Adrenal gland (tissue), 12 donors: ENCODE measurements around the gene ADD3. TPM values are rescaled to one million over a fixed set of nuclear protein-coding genes. Genes with fewer than 3 reads are reported as not detected.

Experiments
- DNase-seq, 7 donors: peaks; one replicate each; pipeline ENCODE4 v3.0.0-alpha.2; 2019 to 2020
- H3K27ac ChIP-seq, 5 donors: fragments of 200-600 bp; sonication (generic) in 4 of 5; 1 replicate in 3 of 5; 2 replicates in 2 of 5; pipeline versions ENCODE4 v1.5.1 to v1.8.0; 2016 to 2020; ENCODE audit warnings: mild to moderate bottlenecking in 1 of 5
- H3K27me3 ChIP-seq: fragments of 200-600 bp; 2 replicates; pipeline ENCODE4 v1.8.0; 2021
- H3K36me3 ChIP-seq, 2 donors: fragments of 200-600 bp; replicated peaks in 1 of 2; 1 replicate in 1 of 2; 2 replicates in 1 of 2; pipeline versions ENCODE4 v1.5.1 to v1.8.0; 2018 to 2022
- H3K4me1 ChIP-seq, 2 donors: fragments of 200-600 bp; replicated peaks in 1 of 2; 1 replicate in 1 of 2; 2 replicates in 1 of 2; pipeline versions ENCODE4 v1.5.1 to v1.8.0; 2018 to 2021
- H3K4me3 ChIP-seq, 4 donors: fragments of 200-600 bp; sonication (generic) in 3 of 4; one replicate each; pipeline ENCODE4 v1.5.1; 2016 to 2018
- H3K9me3 ChIP-seq, 3 donors: fragments of 200-600 bp; sonication (generic) in 1 of 3; replicated peaks in 1 of 3; 1 replicate in 2 of 3; 2 replicates in 1 of 3; pipeline versions ENCODE4 v1.5.1 to v1.8.0; 2016 to 2021
- POLR2A ChIP-seq, 2 donors: fragments of 450-650 bp; IDR thresholded peaks; one replicate each; pipeline ENCODE4 v1.6.1; 2017; ENCODE audit warnings: antibody characterized with exemption in 2 of 2, mild to moderate bottlenecking in 2 of 2, moderate library complexity in 1 of 2
- WGBS, 4 donors: extraction: QIAGEN DNeasy Blood & Tissue Kit in 2 of 4; methylation state at CpG; one replicate each; pipeline versions ENCODE4 v1.1.5 to v1.1.7; 2013 to 2017; 5-methylcytosine and 5-hydroxymethylcytosine counted together
- intact Hi-C, 2 donors: fragments of 100-400 bp; cut with DNase I; formaldehyde crosslinking; loops; one replicate each; pipeline versions ENCODE4 v1.14.1 to v1.15.0; 2022 to 2023
- polyA plus RNA-seq, 3 donors: library from polyadenylated mRNA; stranded (reverse); fragments of 200-250 nt in 2 of 3; fragments of 350-450 nt in 1 of 3; fragmentation: Illumina TruSeq in 1 of 3; extraction: RNeasy Lipid Tissue Mini Kit (QIAGEN cat#74804) in 1 of 3; gene quantifications; one replicate each; pipeline ENCODE4 v1.2.3, GENCODE V29; 2013 to 2014
- total RNA-seq, 9 donors: library from RNA; depleted of rRNA in 4 of 9; stranded (reverse); fragments of >200 nt in 4 of 9; fragments of 120-200 nt in 1 of 9; fragmentation: NEBNext Ultra II Directional in 1 of 9; extraction: Animal tissue kit (Norgen Biotek cat#: 25700) in 1 of 9; gene quantifications; one replicate each; pipeline versions ENCODE4 v1.1.0 to v1.2.4, GENCODE V29; 2013 to 2023
- TF ChIP-seq, protein P1 (sequence below), 6 experiments: fragments of 450-650 bp in 4 of 6; fragments of 200-600 bp in 2 of 6; sonication (generic) in 1 of 6; IDR thresholded peaks; 1 replicate in 5 of 6; 2 replicates in 1 of 6; pipeline versions ENCODE4 v1.5.1 to v1.8.0; 2016 to 2021; ENCODE audit warnings: antibody characterized with exemption in 6 of 6, mild to moderate bottlenecking in 2 of 6, moderate library complexity in 1 of 6
- donor health status: healthy with polysubstance abuse.
- donor health status: Bipolar disorder and iron deficiency.
- donor health status: DM: yes; HTN: yes; CAD: no.
- donor health status: DM: no; HTN: no; CAD: no.
- donor health status: DM: no; HTN: no; CAD: no.
- donor health status: DM: yes; HTN: yes; CAD: no.

The ADD3 gene
- total and polyA plus RNA-seq, 12 donors: 15.6 to 122 (median 43.4) TPM

DNA sequence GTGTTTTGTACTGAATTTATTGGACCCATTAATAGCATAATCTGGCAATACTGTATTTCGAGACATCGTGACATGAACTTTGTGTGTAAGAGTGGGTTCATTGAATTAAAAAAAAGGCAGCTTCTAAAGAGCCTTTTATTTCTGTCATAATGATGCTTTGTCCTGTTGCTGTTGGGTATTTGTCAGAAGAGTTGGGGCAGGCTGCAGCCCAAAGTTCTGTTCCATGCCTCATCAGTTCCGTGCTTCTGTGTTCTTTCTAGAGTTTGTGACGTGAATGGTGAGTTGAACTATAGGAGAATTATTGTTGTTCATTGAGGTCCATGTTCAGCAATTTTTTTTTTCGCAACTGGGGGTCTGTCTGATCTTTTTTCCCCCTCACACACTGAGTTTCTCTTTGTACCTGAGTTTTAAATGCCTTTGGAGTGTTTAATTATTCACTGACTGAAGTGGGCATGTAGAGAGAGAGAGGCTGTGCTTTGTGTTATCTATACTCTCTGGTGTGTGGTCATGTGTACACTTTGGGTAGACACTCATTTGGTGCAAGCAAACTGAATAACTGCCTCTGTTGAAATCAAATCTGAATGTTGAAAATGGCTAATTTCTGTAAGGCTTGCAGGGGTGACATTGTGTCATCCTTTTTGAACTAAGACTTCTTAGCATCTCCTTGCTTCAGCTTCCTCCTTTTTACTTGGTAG lies 69.8 kb downstream of the ADD3 start:
- H3K4me1 ChIP-seq: peaks cover 18 to 58% of the 10 kb centered on the region in 2 donors
- intact Hi-C loops: loop anchor here in 1 of 2 donors (10.0 kb wide), 1 partner anchor 63 kb away; no protein-coding TSS in a partner anchor

DNA sequence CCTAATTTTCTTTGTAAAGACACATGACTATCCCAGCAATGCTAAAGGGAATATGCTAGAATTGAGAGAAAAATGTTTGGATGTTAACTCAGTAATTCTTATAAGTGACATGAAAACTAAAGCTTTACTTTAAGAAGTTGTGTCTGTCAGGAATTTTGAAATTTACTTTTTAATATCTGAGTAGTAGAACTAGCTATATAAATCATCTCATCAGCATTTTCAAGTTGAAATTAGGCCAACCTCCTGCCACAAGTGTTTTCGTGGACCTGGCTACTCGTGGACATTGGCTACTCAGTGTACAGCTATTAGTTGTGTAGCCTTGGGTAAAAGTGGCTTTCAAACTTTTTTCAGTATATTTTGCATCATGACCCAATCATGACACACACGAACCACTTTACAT lies 70.5 kb downstream of the ADD3 start:
- DNase-seq: no peak
- WGBS, 4 donors: 50 to 73% (median 58%) methylated on average over 3 of the region's 3 CpGs
- Histone ChIP-seq H3K27me3 (no peaks in the 10 kb centered on the region), H3K4me1 (peaks cover 18 to 62% of the 10 kb centered on the region in 2 donors), H3K27ac (peak overlapping the region in 1 of 5 donors; percentile 76), H3K36me3 (no peaks in the 10 kb centered on the region), H3K9me3 (no peaks in the 10 kb centered on the region), H3K4me3 (no peak overlapping the region)
- intact Hi-C loops: loop anchor here in 1 of 2 donors (10.0 kb wide), 1 partner anchor 64 kb away; no protein-coding TSS in a partner anchor
- no peak for TF ChIP-seq POLR2A (IDR thresholded peaks at IDR 0.05)
- TF ChIP-seq, protein P1, sequence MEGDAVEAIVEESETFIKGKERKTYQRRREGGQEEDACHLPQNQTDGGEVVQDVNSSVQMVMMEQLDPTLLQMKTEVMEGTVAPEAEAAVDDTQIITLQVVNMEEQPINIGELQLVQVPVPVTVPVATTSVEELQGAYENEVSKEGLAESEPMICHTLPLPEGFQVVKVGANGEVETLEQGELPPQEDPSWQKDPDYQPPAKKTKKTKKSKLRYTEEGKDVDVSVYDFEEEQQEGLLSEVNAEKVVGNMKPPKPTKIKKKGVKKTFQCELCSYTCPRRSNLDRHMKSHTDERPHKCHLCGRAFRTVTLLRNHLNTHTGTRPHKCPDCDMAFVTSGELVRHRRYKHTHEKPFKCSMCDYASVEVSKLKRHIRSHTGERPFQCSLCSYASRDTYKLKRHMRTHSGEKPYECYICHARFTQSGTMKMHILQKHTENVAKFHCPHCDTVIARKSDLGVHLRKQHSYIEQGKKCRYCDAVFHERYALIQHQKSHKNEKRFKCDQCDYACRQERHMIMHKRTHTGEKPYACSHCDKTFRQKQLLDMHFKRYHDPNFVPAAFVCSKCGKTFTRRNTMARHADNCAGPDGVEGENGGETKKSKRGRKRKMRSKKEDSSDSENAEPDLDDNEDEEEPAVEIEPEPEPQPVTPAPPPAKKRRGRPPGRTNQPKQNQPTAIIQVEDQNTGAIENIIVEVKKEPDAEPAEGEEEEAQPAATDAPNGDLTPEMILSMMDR (IDR thresholded peaks at IDR 0.05): no peak

More for the DNA sequence above, 69.8 kb downstream of the ADD3 start:
- H3K9me3 ChIP-seq: no peaks in the 10 kb centered on the region
- no peak for DNase-seq
- H3K27me3 ChIP-seq: no peaks in the 10 kb centered on the region
- 60 to 69% (median 65%) methylated on average over 5 of the region's 5 CpGs for WGBS, 4 donors
- no peaks in the 10 kb centered on the region for H3K36me3 ChIP-seq
- no peak for TF ChIP-seq POLR2A (IDR thresholded peaks at IDR 0.05)
- TF ChIP-seq, protein P1 (IDR thresholded peaks at IDR 0.05): no peak
- peak overlapping the region in 1 of 4 donors; percentile 21 for H3K4me3 ChIP-seq
- H3K27ac ChIP-seq: peak overlapping the region in 4 of 5 donors; percentile 0 to 76 (median 51)

DNA sequence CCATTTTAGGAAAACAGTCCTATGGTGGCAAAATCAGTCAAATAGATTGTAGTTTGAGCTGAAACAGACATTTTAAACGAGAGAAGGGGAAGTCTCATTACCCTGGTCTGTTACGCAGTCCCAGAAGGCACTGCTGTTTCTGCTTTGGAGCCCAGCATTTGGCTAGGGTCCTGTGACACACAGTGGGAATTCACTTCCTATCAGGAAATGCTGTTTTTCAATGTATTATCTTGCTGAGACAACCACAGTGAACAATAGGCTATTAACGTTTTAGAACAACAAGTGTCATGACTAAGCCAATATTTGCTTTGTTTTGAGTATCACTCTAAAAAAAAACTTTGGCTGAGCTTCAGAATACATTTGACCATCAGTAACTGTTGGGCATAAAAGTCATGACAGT lies 74.1 kb downstream of the ADD3 start:
- H3K4me3 ChIP-seq: no peak overlapping the region
- no peaks in the 10 kb centered on the region for H3K36me3 ChIP-seq
- H3K4me1 ChIP-seq: peaks cover 7 to 45% of the 10 kb centered on the region in 2 donors
- TF ChIP-seq POLR2A (IDR thresholded peaks at IDR 0.05): no peak
- TF ChIP-seq, protein P1 (IDR thresholded peaks at IDR 0.05): no peak
- intact Hi-C loops: no loop called here
- H3K27ac ChIP-seq: peak overlapping the region in 4 of 5 donors; percentile 17 to 67 (median 28)
- no peaks in the 10 kb centered on the region for H3K9me3 ChIP-seq
- no peaks in the 10 kb centered on the region for H3K27me3 ChIP-seq
- peak in 5 of 7 donors; percentile 27 to 68 (median 52) for DNase-seq
- WGBS, 4 donors: 11 to 42% (median 38%) methylated on average over 2 to 3 of the region's 3 CpGs

DNA sequence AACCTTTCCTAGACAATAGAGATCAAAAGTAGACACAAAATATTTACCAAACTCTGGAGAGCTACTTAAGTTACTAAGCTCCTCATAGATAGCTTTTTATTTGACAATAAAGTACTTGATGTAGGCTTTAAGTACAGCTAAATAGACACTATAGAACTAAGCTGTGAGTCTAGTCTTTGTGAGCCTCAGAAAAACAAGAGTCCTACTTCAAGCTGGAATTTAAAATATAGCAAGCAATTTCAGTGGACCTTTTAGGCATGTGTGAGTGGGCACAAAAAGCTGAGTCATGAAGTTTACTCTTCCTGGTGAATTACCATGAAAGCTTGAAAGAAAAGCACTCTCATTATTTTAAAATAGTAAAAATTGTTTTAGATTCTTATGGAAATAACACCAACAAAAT lies 76.1 kb downstream of the ADD3 start:
- peaks cover 0 to 25% of the 10 kb centered on the region in 2 donors for H3K4me1 ChIP-seq
- H3K27ac ChIP-seq: no peak overlapping the region
- H3K36me3 ChIP-seq: no peaks in the 10 kb centered on the region
- TF ChIP-seq, protein P1 (IDR thresholded peaks at IDR 0.05): no peak
- no peak for TF ChIP-seq POLR2A (IDR thresholded peaks at IDR 0.05)
- H3K27me3 ChIP-seq: no peaks in the 10 kb centered on the region
- intact Hi-C loops: no loop called here
- DNase-seq: no peak
- no peak overlapping the region for H3K4me3 ChIP-seq
- H3K9me3 ChIP-seq: no peaks in the 10 kb centered on the region
